ENCODE results near the gene NEK11. TPM values are rescaled to one million over a fixed set of nuclear protein-coding genes. Genes with fewer than 3 reads are reported as not detected.
A peak's percentile ranks its signal among the peaks of the same experiment; 100 is the strongest.
"Not testable (repeated sequence)": the region's sequence is repeated elsewhere in the genome, so short reads cannot be mapped to it uniquely, and the experiment has no call there.

The NEK11 gene
- total RNA-seq, 1 donor, result 10.4 TPM

- H3K4me3 ChIP-seq (ENCODE audit: low read depth, low read length), result no peak overlapping the region
- no peak for TF ChIP-seq CTCF (IDR thresholded peaks at IDR 0.05; ENCODE audit: insufficient read depth, low read depth, low read length)
- peak; percentile 61 for DNase-seq (ENCODE audit: low read depth)
Observed at GRCh38 chr3:131036200-131036816, 9.6 kb downstream of the NEK11 start.

GRCh38 chr3:131036986-131037385 lies 10.3 kb downstream of the NEK11 start:
- DNase-seq (ENCODE audit: low read depth), result no peak
- no peak overlapping the region for H3K4me3 ChIP-seq (ENCODE audit: low read depth, low read length)
- no peak for TF ChIP-seq CTCF (IDR thresholded peaks at IDR 0.05; ENCODE audit: insufficient read depth, low read depth, low read length)

- H3K4me3 ChIP-seq (ENCODE audit: low read depth, low read length), result no peak overlapping the region
- no peak for DNase-seq (ENCODE audit: low read depth)
- TF ChIP-seq CTCF (IDR thresholded peaks at IDR 0.05; ENCODE audit: insufficient read depth, low read depth, low read length), result no peak
Observed at GRCh38 chr3:131038326-131038725, 11.6 kb downstream of the NEK11 start.

GRCh38 chr3:131042271-131042985 lies 15.8 kb downstream of the NEK11 start:
- not testable (repeated sequence) for DNase-seq (ENCODE audit: low read depth); H3K4me3 ChIP-seq (ENCODE audit: low read depth, low read length)

- no peak for TF ChIP-seq CTCF (IDR thresholded peaks at IDR 0.05; ENCODE audit: insufficient read depth, low read depth, low read length)
- DNase-seq (ENCODE audit: low read depth), result no peak
Observed at GRCh38 chr3:131047582-131047981, 20.9 kb downstream of the NEK11 start.

GRCh38 chr3:131048030-131048429 lies 21.4 kb downstream of the NEK11 start:
- TF ChIP-seq CTCF (IDR thresholded peaks at IDR 0.05; ENCODE audit: insufficient read depth, low read depth, low read length), result no peak
- H3K4me3 ChIP-seq (ENCODE audit: low read depth, low read length), result no peak overlapping the region
- DNase-seq (ENCODE audit: low read depth), result no peak

More at GRCh38 chr3:131047582-131047981, 20.9 kb downstream of the NEK11 start:
- no peak overlapping the region for H3K4me3 ChIP-seq (ENCODE audit: low read depth, low read length)

GRCh38 chr3:131050001-131050400 lies 23.3 kb downstream of the NEK11 start:
- no peak for TF ChIP-seq CTCF (IDR thresholded peaks at IDR 0.05; ENCODE audit: insufficient read depth, low read depth, low read length)
- no peak overlapping the region for H3K4me3 ChIP-seq (ENCODE audit: low read depth, low read length)
- no peak for DNase-seq (ENCODE audit: low read depth)
